Activated CD4-positive, alpha-beta T cell treated with anti-CD3 and anti-CD28 coated beads, Interleukin-2, amount 50 U/mL, for 24 hours (primary cell): Measurements from ENCODE around the gene PPP2R5D.

Source experiments
- DNase-seq, 2 donors: peaks; one replicate each; pipeline ENCODE4 v3.0.0-alpha.2; 2020; ENCODE audit warnings: low read depth in 1 of 2, low spot score in 1 of 2

Gene PPP2R5D

DNA sequence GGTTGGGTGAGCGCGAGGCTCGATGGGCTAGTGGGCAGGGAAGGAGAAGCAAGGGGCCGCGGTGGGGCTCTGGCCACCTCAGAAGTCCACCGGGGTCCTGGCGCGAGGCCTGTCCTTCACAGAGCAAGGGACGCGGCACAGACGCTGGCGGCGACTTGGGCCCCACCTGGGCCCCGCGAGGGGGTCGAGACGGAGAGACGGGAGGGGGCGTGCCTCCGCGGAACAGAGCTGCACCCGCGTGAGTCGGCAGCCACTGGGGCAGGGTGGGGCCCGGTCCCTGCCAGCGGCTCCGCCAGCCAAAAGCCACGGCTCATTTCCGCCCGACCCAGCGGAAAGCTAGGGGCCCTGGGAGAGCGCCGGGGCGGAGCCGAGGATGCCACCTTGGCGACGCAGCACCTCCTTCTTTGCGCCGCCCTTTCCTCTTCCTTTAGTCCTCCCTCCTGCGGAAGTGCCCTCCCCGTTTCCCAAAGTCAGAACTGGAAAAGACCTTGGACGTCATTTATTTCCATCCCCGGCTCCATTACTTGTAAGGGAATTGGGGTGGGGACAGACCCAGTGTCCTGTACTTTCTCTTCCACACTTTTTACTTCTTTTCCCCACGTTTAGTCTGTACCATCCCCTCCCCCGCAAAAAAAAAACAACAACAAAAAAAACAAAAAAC, 69.3 kb downstream of the PPP2R5D start, which contains the start of gene CUL7:
Gene CUL7, minus strand, starts transcription at position 307 of the 661 bp plus-strand sequence. CDS start 1,063 bp downstream, outside the sequence.
- peak; percentile 76 to 87 for DNase-seq

DNA sequence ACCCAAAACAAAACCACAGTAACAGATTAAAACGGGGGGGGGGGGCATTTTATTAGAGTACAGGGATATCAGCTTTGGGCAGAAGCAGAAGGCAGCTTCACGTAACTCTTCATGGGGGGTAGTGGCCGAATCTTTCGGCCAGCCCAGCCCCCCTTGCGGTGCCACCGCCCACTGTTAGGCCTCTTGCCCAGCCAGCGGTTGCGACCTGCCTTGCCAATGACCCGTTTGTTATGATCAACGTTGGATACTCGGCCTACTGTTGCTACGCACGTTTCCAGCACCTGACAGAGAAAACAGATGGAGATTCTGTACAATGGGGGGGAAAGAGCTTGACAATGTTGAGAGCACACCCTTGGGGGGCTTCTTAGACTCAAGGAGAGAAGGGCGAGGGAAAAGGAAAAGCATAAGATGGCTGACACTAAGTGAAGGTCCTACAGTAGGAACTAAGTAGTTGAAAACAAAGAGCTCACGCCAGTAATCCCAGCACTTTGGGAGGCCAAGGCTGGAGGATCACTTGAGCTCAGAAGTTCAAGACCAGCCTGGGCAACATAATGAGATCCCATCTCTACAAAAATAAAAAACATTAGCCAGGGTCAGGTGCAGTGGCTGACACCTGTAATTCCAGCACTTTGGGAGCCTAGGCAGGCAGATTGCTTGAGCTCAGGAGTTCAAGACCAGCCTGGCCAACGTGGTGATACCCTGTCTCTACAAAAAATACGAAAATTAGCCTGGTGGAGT, 70.0 kb downstream of the PPP2R5D start:
- no peak for DNase-seq

DNA sequence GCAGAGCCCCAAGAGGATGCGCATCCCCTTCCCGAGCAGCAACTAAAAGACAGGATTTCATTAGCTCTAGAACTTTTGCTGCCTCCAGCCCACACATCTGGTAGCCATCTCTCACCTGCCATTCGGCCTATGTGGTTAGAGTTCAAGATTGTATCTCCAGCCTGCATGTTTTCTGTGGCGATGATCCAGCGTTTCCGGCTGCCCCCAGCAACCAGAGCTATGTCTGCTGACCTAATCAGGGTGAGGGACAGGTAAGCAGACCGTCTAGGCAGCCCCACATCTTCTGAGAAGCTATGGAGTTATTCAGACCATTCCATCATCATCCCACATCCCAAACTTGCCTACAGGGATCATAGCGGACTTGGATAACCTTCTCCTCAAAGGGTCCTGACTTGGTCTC, 71.6 kb downstream of the PPP2R5D start:
- no peak for DNase-seq

DNA sequence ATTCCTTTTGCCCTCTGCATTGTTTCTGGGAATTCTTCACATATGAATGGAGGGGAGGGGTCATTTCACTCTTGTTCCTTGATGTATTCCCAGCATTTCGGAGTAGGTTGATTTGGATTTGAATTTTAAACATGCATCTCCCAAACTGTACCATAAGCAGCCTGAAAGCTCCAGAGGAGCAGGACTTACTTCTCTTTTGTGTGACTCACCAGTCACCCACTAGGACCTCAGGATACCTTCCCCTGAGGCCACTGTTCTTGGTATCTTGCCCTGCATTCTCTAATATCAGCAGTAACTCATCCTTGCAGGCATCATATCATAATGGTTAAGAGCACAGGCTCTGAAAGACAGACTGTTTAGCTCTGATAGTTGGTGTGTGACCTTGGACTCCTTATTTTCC, 74.2 kb downstream of the PPP2R5D start:
- no peak for DNase-seq

DNA sequence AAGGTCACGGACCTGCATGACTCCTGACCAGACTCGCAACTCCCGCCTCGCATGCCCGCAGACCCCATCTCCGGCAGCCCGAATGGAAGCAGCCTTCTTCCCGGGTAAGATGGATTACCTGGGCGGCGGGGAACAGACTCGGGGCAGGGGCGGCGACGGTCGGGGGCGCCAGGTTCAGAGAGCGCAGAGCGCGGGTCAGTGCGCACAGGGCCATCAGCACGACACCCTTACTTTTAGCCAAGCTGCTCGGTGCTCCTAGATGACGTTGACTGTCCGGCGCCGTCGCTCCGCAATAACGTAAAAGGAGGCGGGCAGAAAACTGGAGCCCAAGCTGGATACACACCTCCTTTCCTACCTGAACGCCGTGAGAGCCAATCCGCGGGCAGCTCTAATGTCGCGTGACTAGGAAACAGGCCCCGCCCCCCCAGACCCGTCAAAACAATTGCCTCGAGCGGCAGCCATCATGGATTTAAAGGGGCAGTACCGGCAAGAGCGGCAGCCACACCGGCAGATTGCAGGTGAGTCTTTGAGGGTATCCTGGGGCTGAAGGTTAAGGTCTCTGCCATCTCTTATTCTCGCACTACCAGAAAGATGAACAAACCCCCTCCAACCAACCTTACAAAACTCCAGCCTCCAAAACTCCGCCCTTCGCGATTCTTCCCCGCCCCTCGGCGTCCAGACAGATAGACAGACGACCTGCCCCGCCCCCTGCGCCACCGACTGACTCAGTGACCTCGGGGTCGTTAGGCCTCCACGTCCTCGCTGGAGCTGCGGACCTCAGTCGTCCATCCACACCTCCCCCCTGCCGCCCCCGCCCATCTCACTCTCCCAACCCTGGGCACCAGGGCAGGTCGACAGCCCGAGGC, 75.0 kb downstream of the PPP2R5D start, which contains the start of the genes KLC4 and MRPL2:
Gene KLC4, plus strand, starts transcription at position 464 of the 866 bp plus-strand sequence. CDS start 1,705 bp downstream, outside the sequence.
Gene MRPL2, minus strand, starts transcription at position 267 of the 866 bp plus-strand sequence. Its CDS starts 53 bp downstream, at position 214.
- DNase-seq: peak; percentile 91 to 97

DNA sequence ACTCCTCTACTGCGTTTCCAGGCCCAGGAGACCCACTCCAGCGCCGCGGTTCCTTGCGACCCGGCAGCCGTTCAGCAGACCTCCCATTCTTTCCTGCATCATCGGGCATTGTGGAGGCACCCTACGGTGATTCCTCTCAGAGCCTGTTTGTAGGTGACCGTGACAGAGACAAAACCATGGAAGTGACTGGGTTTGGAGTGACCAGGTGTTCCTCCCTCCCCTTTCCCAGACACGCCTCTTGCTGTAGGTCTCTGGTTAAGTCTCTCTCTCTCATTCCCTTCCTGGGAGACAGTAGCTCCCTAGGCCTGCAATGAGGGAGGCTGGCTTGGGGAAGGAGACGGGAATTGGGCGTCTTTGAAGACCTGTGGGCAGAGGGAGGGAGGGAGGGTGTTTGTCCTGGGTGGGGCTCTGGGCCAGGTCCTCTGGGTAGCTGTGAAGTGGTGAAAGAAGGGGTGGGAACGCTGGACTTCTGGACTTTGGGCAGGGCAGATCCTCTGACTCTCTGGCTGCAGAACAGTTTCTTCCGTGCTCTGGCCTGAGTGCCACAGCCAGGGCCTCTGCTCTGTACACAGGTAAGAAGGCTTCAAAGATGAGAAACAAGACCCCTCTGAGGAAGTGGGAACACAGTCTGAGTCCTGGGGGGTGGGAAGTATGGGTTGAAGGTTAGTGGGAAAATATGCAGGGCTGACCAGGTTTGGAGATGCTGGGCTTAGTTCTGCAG, 75.8 kb downstream of the PPP2R5D start:
- DNase-seq: no peak

DNA sequence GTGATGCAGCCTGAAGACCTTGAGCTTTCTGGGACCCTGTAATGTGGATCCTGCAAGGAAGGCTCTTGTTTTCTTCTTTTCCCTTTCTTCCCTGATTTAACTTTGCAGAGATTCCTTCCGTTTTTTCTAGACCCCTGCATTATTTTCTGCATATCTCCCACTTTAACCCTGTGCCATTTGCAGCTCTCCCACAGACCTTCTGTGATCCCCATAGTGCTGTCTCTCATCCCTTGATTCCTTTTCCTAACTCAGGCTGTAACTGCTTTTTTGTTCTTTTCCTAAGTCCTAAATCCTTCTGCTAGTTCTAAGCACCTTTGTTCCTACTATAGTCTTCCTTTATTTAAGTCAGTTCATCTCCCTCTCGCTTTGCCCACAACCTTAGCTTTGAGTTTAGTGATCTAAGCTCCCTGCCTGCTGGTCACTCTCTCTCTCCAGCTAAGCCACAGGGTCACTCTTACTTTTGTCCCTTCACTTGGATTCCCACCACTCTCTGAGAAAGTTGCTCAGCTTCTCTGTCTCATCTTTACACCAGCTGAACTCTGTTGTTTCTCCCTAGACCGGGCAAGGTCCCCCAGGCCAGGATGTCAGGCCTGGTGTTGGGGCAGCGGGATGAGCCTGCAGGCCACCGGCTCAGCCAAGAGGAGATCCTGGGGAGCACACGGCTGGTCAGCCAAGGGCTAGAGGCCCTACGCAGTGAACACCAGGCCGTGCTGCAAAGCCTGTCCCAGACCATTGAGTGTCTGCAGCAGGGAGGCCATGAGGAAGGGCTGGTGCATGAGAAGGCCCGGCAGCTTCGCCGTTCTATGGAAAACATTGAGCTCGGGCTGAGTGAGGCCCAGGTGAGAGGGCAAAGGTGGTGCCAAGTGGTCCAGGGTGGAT, 76.6 kb downstream of the PPP2R5D start:
- DNase-seq: no peak

DNA sequence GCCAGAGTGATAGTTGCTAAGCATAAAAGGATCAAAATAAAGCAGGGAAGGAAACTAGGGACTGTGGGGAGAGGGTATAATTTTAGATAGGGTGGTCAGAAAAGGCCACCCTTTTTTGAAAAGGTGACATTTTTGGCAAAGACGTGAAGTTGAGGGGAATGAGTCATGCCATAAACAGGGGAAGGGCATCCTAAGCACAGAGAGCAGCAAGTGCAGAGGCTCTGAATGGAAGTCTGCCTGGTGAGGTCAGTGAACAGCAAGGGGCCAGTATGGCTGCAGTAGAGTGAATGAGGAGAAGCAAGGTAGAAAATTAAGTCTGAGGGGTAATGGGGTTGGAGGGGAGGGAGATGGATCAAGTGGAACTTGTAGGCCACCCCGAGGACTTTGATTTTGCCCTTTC, 77.5 kb downstream of the PPP2R5D start:
- no peak for DNase-seq
